Stomach smooth muscle (tissue), 2 donors: Measurements from ENCODE around the gene LRRC27.

Experiments used
- H3K27ac ChIP-seq: one replicate; pipeline ENCODE4 v1.7.0; 2013; ENCODE audit warnings: mild to moderate bottlenecking, low read length, inconsistent platforms
- H3K27me3 ChIP-seq, 2 donors: one replicate each; pipeline ENCODE4 v1.7.0; 2013; ENCODE audit warnings: low read length in 2 of 2; ENCODE audit not compliant: insufficient read depth in 2 of 2, control insufficient read depth in 1 of 2
- H3K36me3 ChIP-seq, 2 donors: one replicate each; pipeline ENCODE4 v1.7.0; 2013; ENCODE audit warnings: low read length in 2 of 2; ENCODE audit not compliant: control insufficient read depth in 2 of 2, insufficient read depth in 2 of 2
- H3K4me1 ChIP-seq: one replicate; pipeline ENCODE4 v1.7.0; 2013; ENCODE audit warnings: low read length; ENCODE audit not compliant: control insufficient read depth, insufficient read depth
- H3K4me3 ChIP-seq, 2 donors: one replicate each; pipeline ENCODE4 v1.7.0; 2013; ENCODE audit warnings: low read length in 2 of 2
- H3K9ac ChIP-seq, 2 donors: one replicate each; pipeline ENCODE4 v1.7.0; 2013; ENCODE audit warnings: low read length in 2 of 2, mild to moderate bottlenecking in 1 of 2
- H3K9me3 ChIP-seq, 2 donors: one replicate each; pipeline ENCODE4 v1.7.0; 2013; ENCODE audit warnings: low read length in 2 of 2; ENCODE audit not compliant: control insufficient read depth in 2 of 2
- donor health status: healthy.
- donor health status: Pancreatic carcinoma.

The LRRC27 gene

DNA sequence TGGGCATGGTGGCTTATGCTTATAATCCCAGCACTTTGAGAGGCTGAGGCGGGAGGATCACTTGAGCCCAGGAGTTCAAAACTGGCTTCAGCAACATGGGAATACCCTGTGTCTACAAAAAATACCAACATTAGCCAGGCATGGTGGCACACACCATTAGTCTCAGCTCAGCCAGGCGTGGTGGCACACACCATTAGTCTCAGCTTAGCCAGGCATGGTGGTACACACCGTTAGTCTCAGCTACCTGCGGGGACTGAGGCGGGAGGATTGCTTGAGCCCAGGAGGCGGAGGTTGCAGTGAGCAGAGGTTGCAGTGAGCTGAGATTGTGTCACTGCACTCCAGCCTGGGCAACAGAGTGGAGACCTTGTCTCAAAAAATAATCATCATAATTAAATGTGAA is 9.0 kb downstream of the LRRC27 start:
- H3K36me3 ChIP-seq = peaks cover 2 to 13% of the 10 kb centered on the region in 2 donors
- H3K4me3 ChIP-seq = no peak overlapping the region
- H3K27ac ChIP-seq = no peak overlapping the region
- H3K9ac ChIP-seq = no peak overlapping the region
- H3K4me1 ChIP-seq = peaks cover 8% of the 10 kb centered on the region
- H3K27me3 ChIP-seq = no peaks in the 10 kb centered on the region
- no peaks in the 10 kb centered on the region for H3K9me3 ChIP-seq

DNA sequence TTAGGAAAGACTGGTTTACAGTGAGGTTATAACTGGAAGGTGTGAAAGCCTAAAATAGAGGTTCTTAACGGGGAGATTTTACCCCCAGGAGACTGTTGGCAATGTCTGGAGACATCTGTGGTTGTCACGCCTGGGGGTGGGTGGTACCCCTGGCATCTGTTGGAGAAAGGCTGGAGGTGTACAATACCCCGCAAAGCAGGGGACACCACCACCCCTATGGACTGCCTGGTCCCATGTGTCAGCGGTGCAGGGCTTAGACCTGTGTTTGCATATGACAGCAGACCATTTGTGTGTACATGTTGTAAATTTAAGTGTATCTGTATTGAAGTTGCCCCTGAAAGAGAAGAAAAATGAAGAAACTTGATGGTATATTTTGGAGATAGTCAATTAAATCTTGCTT is 9.8 kb downstream of the LRRC27 start:
- H3K9ac ChIP-seq = no peak overlapping the region
- H3K4me1 ChIP-seq = peaks cover 3% of the 10 kb centered on the region
- H3K27ac ChIP-seq = no peak overlapping the region
- H3K4me3 ChIP-seq = no peak overlapping the region
- no peaks in the 10 kb centered on the region for H3K27me3 ChIP-seq
- no peaks in the 10 kb centered on the region for H3K9me3 ChIP-seq
- H3K36me3 ChIP-seq = peaks cover 2 to 13% of the 10 kb centered on the region in 2 donors

- Histone ChIP-seq H3K36me3 (peaks cover 2 to 13% of the 10 kb centered on the region in 2 donors), H3K27ac (no peak overlapping the region), H3K4me1 (peaks cover 3% of the 10 kb centered on the region), H3K9ac (no peak overlapping the region), H3K27me3 (no peaks in the 10 kb centered on the region), H3K9me3 (no peaks in the 10 kb centered on the region), H3K4me3 (no peak overlapping the region)
Measured at GRCh38 chr10:132342553-132342952, 10.6 kb downstream of the LRRC27 start.

GRCh38 chr10:132344386-132344785 is 12.4 kb downstream of the LRRC27 start:
- peaks cover 2 to 20% of the 10 kb centered on the region in 2 donors for H3K36me3 ChIP-seq

DNA sequence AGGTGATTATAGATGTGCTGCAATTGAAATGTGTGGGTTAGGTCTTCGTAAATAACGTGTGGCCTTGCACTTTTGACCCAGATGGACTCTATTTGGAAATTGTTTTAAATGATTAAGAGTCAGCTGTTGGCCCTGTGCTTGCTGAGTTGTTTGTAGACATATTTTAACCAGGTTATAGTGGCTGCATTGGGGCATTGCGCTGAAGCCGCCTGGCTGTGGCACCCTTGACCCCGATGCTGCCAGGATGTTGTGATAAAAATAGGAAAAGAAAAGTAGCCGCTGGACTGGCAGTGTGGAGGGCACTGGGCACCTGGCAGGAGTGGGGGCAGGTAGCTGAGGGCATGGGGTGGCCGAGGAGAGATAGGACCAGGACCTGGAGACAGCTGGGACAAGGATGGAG is 13.4 kb downstream of the LRRC27 start:
- no peak overlapping the region for H3K4me3 ChIP-seq
- no peaks in the 10 kb centered on the region for H3K27me3 ChIP-seq

More at GRCh38 chr10:132344386-132344785, 12.4 kb downstream of the LRRC27 start:
- H3K4me3 ChIP-seq = no peak overlapping the region
- no peak overlapping the region for H3K9ac ChIP-seq
- H3K27ac ChIP-seq = no peak overlapping the region
- no peaks in the 10 kb centered on the region for H3K27me3 ChIP-seq
- H3K4me1 ChIP-seq = no peaks in the 10 kb centered on the region
- H3K9me3 ChIP-seq = no peaks in the 10 kb centered on the region

GRCh38 chr10:132346806-132347205 is 14.8 kb downstream of the LRRC27 start:
- H3K27ac ChIP-seq = no peak overlapping the region
- no peaks in the 10 kb centered on the region for H3K4me1 ChIP-seq
- H3K36me3 ChIP-seq = peaks cover 2 to 20% of the 10 kb centered on the region in 2 donors
- no peaks in the 10 kb centered on the region for H3K27me3 ChIP-seq
- H3K4me3 ChIP-seq = no peak overlapping the region
- no peaks in the 10 kb centered on the region for H3K9me3 ChIP-seq
- H3K9ac ChIP-seq = no peak overlapping the region

More for the DNA sequence above, 13.4 kb downstream of the LRRC27 start:
- Histone ChIP-seq H3K9me3 (no peaks in the 10 kb centered on the region), H3K36me3 (peaks cover 2 to 20% of the 10 kb centered on the region in 2 donors), H3K4me1 (no peaks in the 10 kb centered on the region), H3K9ac (no peak overlapping the region), H3K27ac (no peak overlapping the region)

GRCh38 chr10:132347211-132347930 is 15.4 kb downstream of the LRRC27 start:
- Histone ChIP-seq H3K9me3 (no peaks in the 10 kb centered on the region), H3K4me3 (no peak overlapping the region), H3K27ac (no peak overlapping the region), H3K4me1 (no peaks in the 10 kb centered on the region), H3K9ac (no peak overlapping the region), H3K36me3 (peaks cover under 1 to 17% of the 10 kb centered on the region in 2 donors), H3K27me3 (no peaks in the 10 kb centered on the region)

DNA sequence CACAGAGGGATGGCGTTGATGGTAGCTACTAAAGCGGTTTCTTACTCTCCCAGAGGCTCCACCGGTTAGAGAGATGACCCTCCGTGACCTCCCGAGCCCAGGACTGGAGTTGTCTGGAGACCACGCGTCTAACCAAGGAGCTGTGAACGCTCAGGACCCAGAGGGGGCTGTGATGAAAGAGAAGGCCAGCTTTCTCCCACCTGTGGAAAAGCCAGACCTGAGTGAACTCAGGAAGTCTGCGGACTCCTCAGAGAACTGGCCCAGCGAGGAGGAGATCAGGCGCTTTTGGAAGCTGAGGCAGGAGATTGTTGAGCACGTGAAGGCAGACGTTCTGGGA is 15.9 kb downstream of the LRRC27 start:
- no peak overlapping the region for H3K4me3 ChIP-seq
- H3K27me3 ChIP-seq = no peaks in the 10 kb centered on the region
- H3K9me3 ChIP-seq = no peaks in the 10 kb centered on the region
- no peak overlapping the region for H3K9ac ChIP-seq
- H3K27ac ChIP-seq = no peak overlapping the region
- no peaks in the 10 kb centered on the region for H3K4me1 ChIP-seq
- peaks cover 0 to 16% of the 10 kb centered on the region in 2 donors for H3K36me3 ChIP-seq

DNA sequence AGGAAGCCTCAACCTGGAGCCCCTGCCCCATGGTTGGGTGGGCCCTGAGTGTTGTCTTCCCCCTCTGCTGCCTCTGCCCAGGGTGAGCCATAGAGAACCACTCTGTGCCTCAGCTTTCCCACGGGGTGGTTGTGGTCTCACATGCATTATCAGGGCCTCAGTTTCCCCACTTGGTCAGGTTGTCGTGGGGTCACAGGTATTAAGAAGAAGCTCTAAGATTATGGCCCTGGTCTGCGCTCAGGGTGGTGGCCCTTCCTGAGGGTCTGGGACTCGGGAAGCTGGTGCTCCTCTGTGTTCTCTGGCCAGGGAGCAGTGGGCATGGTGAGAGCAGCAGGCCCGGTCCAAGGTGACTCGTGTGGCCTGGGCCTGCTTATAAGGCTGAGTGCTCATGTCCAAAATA is 17.8 kb downstream of the LRRC27 start:
- H3K4me1 ChIP-seq = no peaks in the 10 kb centered on the region
- H3K36me3 ChIP-seq = peaks cover 0 to 14% of the 10 kb centered on the region in 2 donors
- H3K4me3 ChIP-seq = no peak overlapping the region
- H3K9me3 ChIP-seq = no peaks in the 10 kb centered on the region
- no peak overlapping the region for H3K27ac ChIP-seq
- H3K27me3 ChIP-seq = no peaks in the 10 kb centered on the region
- no peak overlapping the region for H3K9ac ChIP-seq

DNA sequence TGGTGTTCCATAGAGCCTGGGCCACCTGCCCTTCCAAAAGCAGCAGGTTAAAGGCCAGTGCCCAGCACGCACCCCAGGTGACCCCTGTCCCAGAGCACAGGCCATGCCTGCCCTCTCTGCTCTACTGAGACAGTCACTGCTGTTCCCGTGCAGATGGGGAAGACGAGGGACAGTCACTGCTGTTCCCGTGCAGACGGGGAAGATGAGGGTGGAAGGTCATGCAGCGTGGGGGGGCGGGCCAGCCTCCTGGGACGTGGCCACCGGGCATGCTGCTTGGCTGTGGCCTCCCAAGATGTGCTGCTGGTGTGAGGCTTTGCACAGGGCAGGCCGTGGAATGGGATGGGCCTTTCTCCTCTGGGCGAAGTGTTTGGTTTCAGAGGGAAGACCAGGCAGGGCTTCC is 18.4 kb downstream of the LRRC27 start:
- H3K9ac ChIP-seq = no peak overlapping the region
- H3K27me3 ChIP-seq = no peaks in the 10 kb centered on the region
- H3K36me3 ChIP-seq = peaks cover 0 to 10% of the 10 kb centered on the region in 2 donors
- H3K9me3 ChIP-seq = no peaks in the 10 kb centered on the region
- H3K4me1 ChIP-seq = no peaks in the 10 kb centered on the region
- no peak overlapping the region for H3K4me3 ChIP-seq
- no peak overlapping the region for H3K27ac ChIP-seq

DNA sequence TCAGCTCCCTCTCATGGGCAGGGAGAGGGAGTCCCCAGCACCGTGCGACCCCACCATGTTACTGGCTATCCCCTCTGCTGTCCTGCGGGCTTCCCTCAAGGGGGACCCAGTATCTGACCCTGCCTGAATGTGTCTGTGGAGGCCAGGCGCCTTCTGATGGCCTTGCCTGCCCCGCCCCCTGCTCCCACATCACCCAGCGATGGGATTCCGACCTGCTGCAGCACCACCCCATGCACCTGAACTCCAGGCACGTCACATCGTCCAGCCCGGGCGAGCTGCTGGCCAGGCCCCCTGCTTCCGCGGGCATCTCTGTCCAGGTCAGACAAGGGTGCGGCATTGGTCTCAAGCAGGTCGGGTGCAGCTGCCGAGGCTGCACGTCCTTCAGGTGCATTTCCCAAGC is 19.0 kb downstream of the LRRC27 start:
- no peak overlapping the region for H3K4me3 ChIP-seq
- H3K27ac ChIP-seq = no peak overlapping the region
- H3K9me3 ChIP-seq = no peaks in the 10 kb centered on the region
- no peaks in the 10 kb centered on the region for H3K4me1 ChIP-seq
- no peak overlapping the region for H3K9ac ChIP-seq
- peaks cover 0 to 10% of the 10 kb centered on the region in 2 donors for H3K36me3 ChIP-seq
- H3K27me3 ChIP-seq = no peaks in the 10 kb centered on the region
